ENCODE measurements around the gene PDZRN3.

Gene PDZRN3

GRCh38 chr3:73622091-73622805, 2.5 kb downstream of the PDZRN3 start:
- no peak for FAIRE-seq

GRCh38 chr3:73621388-73621787, 3.4 kb downstream of the PDZRN3 start:
- FAIRE-seq: no peak

- no peak for FAIRE-seq
These were observed 6.3 kb downstream of the PDZRN3 start for GRCh38 chr3:73618461-73618860.

- FAIRE-seq: no peak
These were observed 8.7 kb downstream of the PDZRN3 start for GRCh38 chr3:73616056-73616455.

GRCh38 chr3:73614419-73614818, 10.3 kb downstream of the PDZRN3 start:
- FAIRE-seq: no peak

- no peak for FAIRE-seq
These were observed 13.6 kb downstream of the PDZRN3 start for GRCh38 chr3:73611176-73611575.

- no peak for FAIRE-seq
These were observed 14.2 kb downstream of the PDZRN3 start for GRCh38 chr3:73610493-73610892.

- no peak for FAIRE-seq
These were observed 15.1 kb downstream of the PDZRN3 start for GRCh38 chr3:73609655-73610054.

GRCh38 chr3:73609315-73609641, 15.5 kb downstream of the PDZRN3 start:
- no peak for FAIRE-seq

GRCh38 chr3:73608456-73609314, 16.1 kb downstream of the PDZRN3 start:
- no peak for FAIRE-seq

GRCh38 chr3:73605861-73606260, 18.9 kb downstream of the PDZRN3 start:
- no peak for FAIRE-seq

- no peak for FAIRE-seq
These were observed 19.3 kb downstream of the PDZRN3 start for GRCh38 chr3:73605412-73605811.

- no peak for FAIRE-seq
These were observed 20.3 kb downstream of the PDZRN3 start for GRCh38 chr3:73604451-73604850.

GRCh38 chr3:73603762-73604171, 21.0 kb downstream of the PDZRN3 start:
- no peak for FAIRE-seq

GRCh38 chr3:73602170-73602569, 22.6 kb downstream of the PDZRN3 start:
- no peak for FAIRE-seq

- no peak for FAIRE-seq
These were observed 23.3 kb downstream of the PDZRN3 start for GRCh38 chr3:73601481-73601880.

GRCh38 chr3:73601011-73601410, 23.7 kb downstream of the PDZRN3 start:
- FAIRE-seq: no peak

- no peak for FAIRE-seq
These were observed 24.3 kb downstream of the PDZRN3 start for GRCh38 chr3:73600293-73600938.

GRCh38 chr3:73599605-73600004, 25.1 kb downstream of the PDZRN3 start:
- no peak for FAIRE-seq

GRCh38 chr3:73597476-73597875, 27.3 kb downstream of the PDZRN3 start:
- no peak for FAIRE-seq

GRCh38 chr3:73592154-73593144, 32.3 kb downstream of the PDZRN3 start:
- FAIRE-seq: no peak

GRCh38 chr3:73591286-73591800, 33.4 kb downstream of the PDZRN3 start:
- FAIRE-seq: no peak
